Panc1 (cell line): Measurements from ENCODE around the gene TSPO2. TPM values are rescaled to one million over a fixed set of nuclear protein-coding genes. Genes with fewer than 3 reads are reported as not detected.

Experiments
- ATAC-seq: fragments of 200-7000 bp; cut with Tn5 transposase; 2 replicates; pipeline ENCODE4 v1.9.1; 2020; ENCODE audit warnings: mild to moderate bottlenecking, moderate library complexity
- BruUV-seq: library from RNA; stranded (reverse); fragments of 400-500 nt; replicated peaks from 2 replicates; lab custom pipeline; 2021; lab: Mats Ljungman, UMichigan
- CTCF ChIA-PET: fragments of 300-600 bp; sonication (Branson Sonifier 250); formaldehyde crosslinking; loops from one replicate; lab custom pipeline; 2022; ENCODE audit warnings: antibody characterized with exemption; lab: Charles Lee
- POLR2A ChIA-PET: fragments of 300-600 bp; sonication (Branson Sonifier 250); formaldehyde crosslinking; loops from one replicate; lab custom pipeline; 2022; ENCODE audit warnings: antibody characterized with exemption; lab: Charles Lee
- DNase-seq: peaks from one replicate; pipeline ENCODE4 v3.0.0-alpha.2; 2010; ENCODE audit warnings: low read depth, low spot score
- H3K27ac ChIP-seq: 2 replicates; pipeline ENCODE4 v1.5.1; 2011; ENCODE audit warnings: mild to moderate bottlenecking, low read length, inconsistent platforms
- H3K27me3 ChIP-seq: fragments of 200-500 bp; sonication (Bioruptor generic); 2 replicates; pipeline ENCODE4 v1.6.0; 2014; ENCODE audit warnings: low read length, inconsistent platforms; ENCODE audit not compliant: control insufficient read depth, insufficient read depth
- H3K36me3 ChIP-seq: fragments of 200-500 bp; sonication (Bioruptor generic); 2 replicates; pipeline ENCODE4 v1.5.1; 2014; ENCODE audit warnings: inconsistent platforms, mild to moderate bottlenecking, low read length, moderate library complexity; ENCODE audit not compliant: control insufficient read depth, insufficient read depth
- H3K4me1 ChIP-seq: 2 replicates; pipeline ENCODE4 v1.5.1; 2011; ENCODE audit warnings: inconsistent platforms, mild to moderate bottlenecking, low read length, moderate library complexity; ENCODE audit not compliant: control insufficient read depth, insufficient read depth
- H3K4me3 ChIP-seq, 2 experiments: 2 replicates each; pipeline ENCODE4 v1.5.1; 2011 to 2012; ENCODE audit warnings: low read depth in 2 of 2, low read length in 2 of 2, mild to moderate bottlenecking in 2 of 2, inconsistent platforms in 1 of 2, moderate library complexity in 1 of 2
- H3K9me3 ChIP-seq: fragments of 200-500 bp; sonication (Bioruptor generic); 2 replicates; pipeline ENCODE4 v1.5.1; 2014; ENCODE audit warnings: low read depth, mild to moderate bottlenecking, inconsistent platforms, low read length, moderate library complexity; ENCODE audit not compliant: control insufficient read depth, insufficient read depth
- POLR2AphosphoS5 ChIP-seq: IDR thresholded peaks from 2 replicates; pipeline ENCODE4 v1.6.1; 2012; ENCODE audit warnings: mild to moderate bottlenecking, low read depth, low read length, moderate library complexity
- SIN3A ChIP-seq: IDR thresholded peaks from 2 replicates; pipeline ENCODE4 v1.6.1; 2012; ENCODE audit warnings: low read depth, mild to moderate bottlenecking, low read length, moderate library complexity, borderline replicate concordance; ENCODE audit not compliant: insufficient read depth
- TCF7L2 ChIP-seq: IDR thresholded peaks from 2 replicates; pipeline ENCODE4 v1.6.1; 2011; ENCODE audit warnings: mild to moderate bottlenecking, low read depth, low read length, inconsistent platforms
- in situ Hi-C: cut with HindIII; loops from 2 replicates; pipeline ENCODE4 v1.10.0; 2016; ENCODE audit warnings: low sequenced_read_pairs, low pct_unique_long_range_greater_than_20kb
- intact Hi-C: fragments of 100-400 bp; cut with micrococcal nuclease; formaldehyde crosslinking; loops from one replicate; pipeline ENCODE4 v1.10.0; 2022; ENCODE audit not compliant: unreplicated experiment
- total RNA-seq: library from RNA; stranded (reverse); gene quantifications from one replicate; pipeline ENCODE4 v1.2.1, GENCODE V29; 2021; ENCODE audit not compliant: unreplicated experiment
- TF ChIP-seq, protein P1 (sequence below): fragments of 450-650 bp; IDR thresholded peaks from 2 replicates; pipeline ENCODE4 v1.5.1; 2017; ENCODE audit warnings: mild to moderate bottlenecking
- TF ChIP-seq, protein P2 (sequence below), 2 experiments: IDR thresholded peaks; 2 replicates each; pipeline ENCODE4 v1.6.1; 2011 to 2012; ENCODE audit warnings: low read depth in 2 of 2, control low read depth in 1 of 2, low read length in 1 of 2, mild to moderate bottlenecking in 1 of 2, moderate library complexity in 1 of 2; ENCODE audit not compliant: insufficient read depth in 1 of 2

The TSPO2 gene
- total RNA-seq, 1 experiment from 2014 or later, result not detected

DNA sequence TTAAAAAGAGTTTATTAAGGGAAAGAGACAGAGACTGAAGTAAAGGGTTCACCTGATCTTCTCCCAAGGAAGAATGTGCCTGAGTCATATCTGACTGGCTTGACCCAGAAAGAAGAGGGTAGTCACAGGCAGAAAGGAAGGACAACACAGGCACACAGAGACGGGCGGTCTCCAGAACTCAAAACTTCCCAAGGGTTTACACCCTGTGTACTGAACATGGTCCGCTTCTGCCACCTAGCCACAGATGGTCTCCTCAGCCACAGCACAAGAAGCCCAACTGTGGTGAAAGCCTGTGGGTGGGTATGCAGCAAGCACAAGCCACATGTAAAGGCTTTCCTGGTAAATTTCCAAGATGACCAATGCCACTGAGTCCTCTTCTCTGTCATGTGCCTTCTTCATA is 20.4 kb upstream of the TSPO2 start:
- H3K4me1 ChIP-seq, result peaks cover 38% of the 10 kb centered on the region

DNA sequence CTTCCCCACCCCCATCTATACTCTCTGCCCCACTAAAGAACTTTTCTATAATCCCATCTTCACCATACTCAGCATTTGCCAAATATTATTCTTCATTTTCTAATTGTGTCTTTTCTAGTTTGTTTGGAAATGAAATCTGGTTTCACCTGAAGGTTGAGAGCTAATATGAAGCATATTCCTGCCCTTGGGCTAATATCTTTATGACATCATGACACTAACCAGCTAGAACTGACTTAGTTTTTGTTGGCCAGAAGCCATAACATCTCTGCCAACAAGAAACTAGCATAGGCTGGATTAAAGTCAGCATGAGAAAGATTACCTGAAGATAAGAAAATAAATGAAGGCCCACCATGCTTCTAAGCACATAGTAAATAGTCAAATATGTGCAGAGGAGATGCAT is 20.0 kb upstream of the TSPO2 start:
- BruUV-seq, result no TSS peak
- no peak overlapping the region for H3K4me3 ChIP-seq
- H3K4me1 ChIP-seq, result peaks cover 33% of the 10 kb centered on the region
- DNase-seq, result no peak
- H3K27ac ChIP-seq, result peak overlapping the region; percentile 91
- in situ Hi-C loops, result no loop called here
- ChIA-PET POLR2A (no interaction called here), CTCF (interaction anchor here (0.6 to 0.7 kb wide), 2 partner anchors 24 to 145 kb away, joined by 3 to 8 read pairs; no protein-coding TSS in a partner anchor)
- intact Hi-C loops, result loop anchor here (2.0 kb wide), 1 partner anchor 125 kb away; no protein-coding TSS in a partner anchor
- no peaks in the 10 kb centered on the region for H3K36me3 ChIP-seq
- ATAC-seq, result no peak
- H3K9me3 ChIP-seq, result no peaks in the 10 kb centered on the region
- H3K27me3 ChIP-seq, result no peaks in the 10 kb centered on the region
- no peak for TF ChIP-seq TCF7L2
- TF ChIP-seq, protein P1, sequence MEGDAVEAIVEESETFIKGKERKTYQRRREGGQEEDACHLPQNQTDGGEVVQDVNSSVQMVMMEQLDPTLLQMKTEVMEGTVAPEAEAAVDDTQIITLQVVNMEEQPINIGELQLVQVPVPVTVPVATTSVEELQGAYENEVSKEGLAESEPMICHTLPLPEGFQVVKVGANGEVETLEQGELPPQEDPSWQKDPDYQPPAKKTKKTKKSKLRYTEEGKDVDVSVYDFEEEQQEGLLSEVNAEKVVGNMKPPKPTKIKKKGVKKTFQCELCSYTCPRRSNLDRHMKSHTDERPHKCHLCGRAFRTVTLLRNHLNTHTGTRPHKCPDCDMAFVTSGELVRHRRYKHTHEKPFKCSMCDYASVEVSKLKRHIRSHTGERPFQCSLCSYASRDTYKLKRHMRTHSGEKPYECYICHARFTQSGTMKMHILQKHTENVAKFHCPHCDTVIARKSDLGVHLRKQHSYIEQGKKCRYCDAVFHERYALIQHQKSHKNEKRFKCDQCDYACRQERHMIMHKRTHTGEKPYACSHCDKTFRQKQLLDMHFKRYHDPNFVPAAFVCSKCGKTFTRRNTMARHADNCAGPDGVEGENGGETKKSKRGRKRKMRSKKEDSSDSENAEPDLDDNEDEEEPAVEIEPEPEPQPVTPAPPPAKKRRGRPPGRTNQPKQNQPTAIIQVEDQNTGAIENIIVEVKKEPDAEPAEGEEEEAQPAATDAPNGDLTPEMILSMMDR, result 0 out of 2 replicates have a peak, but pooled peaks have one; percentile 8

More for the DNA sequence above, 20.4 kb upstream of the TSPO2 start:
- intact Hi-C loops (loop anchor here (2.0 kb wide), 1 partner anchor 125 kb away; no protein-coding TSS in a partner anchor), in situ Hi-C loops (no loop called here)
- no peak overlapping the region for H3K4me3 ChIP-seq
- H3K27ac ChIP-seq, result peak overlapping the region; percentile 91
- no peaks in the 10 kb centered on the region for H3K9me3 ChIP-seq
- ATAC-seq (peak; percentile 84), DNase-seq (no peak)
- ChIA-PET POLR2A (no interaction called here), CTCF (no interaction called here)
- no peaks in the 10 kb centered on the region for H3K27me3 ChIP-seq
- H3K36me3 ChIP-seq, result no peaks in the 10 kb centered on the region
- TF ChIP-seq, protein P2, sequence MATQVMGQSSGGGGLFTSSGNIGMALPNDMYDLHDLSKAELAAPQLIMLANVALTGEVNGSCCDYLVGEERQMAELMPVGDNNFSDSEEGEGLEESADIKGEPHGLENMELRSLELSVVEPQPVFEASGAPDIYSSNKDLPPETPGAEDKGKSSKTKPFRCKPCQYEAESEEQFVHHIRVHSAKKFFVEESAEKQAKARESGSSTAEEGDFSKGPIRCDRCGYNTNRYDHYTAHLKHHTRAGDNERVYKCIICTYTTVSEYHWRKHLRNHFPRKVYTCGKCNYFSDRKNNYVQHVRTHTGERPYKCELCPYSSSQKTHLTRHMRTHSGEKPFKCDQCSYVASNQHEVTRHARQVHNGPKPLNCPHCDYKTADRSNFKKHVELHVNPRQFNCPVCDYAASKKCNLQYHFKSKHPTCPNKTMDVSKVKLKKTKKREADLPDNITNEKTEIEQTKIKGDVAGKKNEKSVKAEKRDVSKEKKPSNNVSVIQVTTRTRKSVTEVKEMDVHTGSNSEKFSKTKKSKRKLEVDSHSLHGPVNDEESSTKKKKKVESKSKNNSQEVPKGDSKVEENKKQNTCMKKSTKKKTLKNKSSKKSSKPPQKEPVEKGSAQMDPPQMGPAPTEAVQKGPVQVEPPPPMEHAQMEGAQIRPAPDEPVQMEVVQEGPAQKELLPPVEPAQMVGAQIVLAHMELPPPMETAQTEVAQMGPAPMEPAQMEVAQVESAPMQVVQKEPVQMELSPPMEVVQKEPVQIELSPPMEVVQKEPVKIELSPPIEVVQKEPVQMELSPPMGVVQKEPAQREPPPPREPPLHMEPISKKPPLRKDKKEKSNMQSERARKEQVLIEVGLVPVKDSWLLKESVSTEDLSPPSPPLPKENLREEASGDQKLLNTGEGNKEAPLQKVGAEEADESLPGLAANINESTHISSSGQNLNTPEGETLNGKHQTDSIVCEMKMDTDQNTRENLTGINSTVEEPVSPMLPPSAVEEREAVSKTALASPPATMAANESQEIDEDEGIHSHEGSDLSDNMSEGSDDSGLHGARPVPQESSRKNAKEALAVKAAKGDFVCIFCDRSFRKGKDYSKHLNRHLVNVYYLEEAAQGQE (IDR thresholded peaks at IDR 0.05; ENCODE audit: insufficient read depth in 1 of 2, low read depth in 2 of 2, low read length in 1 of 2), result no peak
- TF ChIP-seq, protein P1, result peak; percentile 63
- BruUV-seq, result no TSS peak

DNA sequence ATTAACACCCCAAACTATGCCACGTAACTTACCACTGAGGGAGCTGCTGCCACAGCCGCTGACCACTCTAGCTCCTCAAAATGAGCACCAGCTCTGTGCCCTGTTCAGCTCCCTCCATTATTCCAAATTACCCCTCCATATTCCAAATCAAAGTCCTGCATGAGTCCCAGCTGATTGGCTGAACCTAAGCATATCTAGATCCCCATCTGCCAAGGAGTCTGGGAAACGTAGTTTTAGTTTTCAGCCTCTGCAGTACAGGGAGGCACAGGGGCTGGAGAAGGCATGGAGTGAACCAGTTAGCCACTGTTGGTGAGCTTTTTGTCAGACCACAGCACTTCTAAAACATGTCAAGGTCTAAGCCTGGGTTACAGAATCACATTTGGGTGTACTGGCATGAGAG is 19.2 kb upstream of the TSPO2 start:
- peak overlapping the region; percentile 91 for H3K27ac ChIP-seq
- in situ Hi-C loops, result no loop called here
- no TSS peak for BruUV-seq

More for the DNA sequence above, 19.2 kb upstream of the TSPO2 start:
- TF ChIP-seq TCF7L2, result no peak
- TF ChIP-seq, protein P2 (IDR thresholded peaks at IDR 0.05; ENCODE audit: insufficient read depth in 1 of 2, low read depth in 2 of 2, low read length in 1 of 2), result no peak
- TF ChIP-seq, protein P1, result no peak
- no peak for TF ChIP-seq SIN3A
- TF ChIP-seq POLR2AphosphoS5, result no peak
- intact Hi-C loops, result loop anchor here (2.0 kb wide), 1 partner anchor 126 kb away; no protein-coding TSS in a partner anchor
- Histone ChIP-seq H3K9me3 (no peaks in the 10 kb centered on the region), H3K36me3 (no peaks in the 10 kb centered on the region), H3K4me1 (peaks cover 33% of the 10 kb centered on the region), H3K27me3 (no peaks in the 10 kb centered on the region), H3K4me3 (no peak overlapping the region)
- ATAC-seq, result no peak
- ChIA-PET POLR2A (interaction anchor here (0.5 kb wide), 1 partner anchor 9 kb away, joined by 4 read pairs; no protein-coding TSS in a partner anchor), CTCF (no interaction called here)
- DNase-seq, result no peak
